Endothelial cell (in vitro differentiated cells): ENCODE measurements around the gene ESPNL. TPM values are rescaled to one million over a fixed set of nuclear protein-coding genes. Genes with fewer than 3 reads are reported as not detected.

Experiments used
- DNase-seq: peaks from one replicate; pipeline ENCODE4 v3.0.0; 2021; ENCODE audit warnings: low spot score
- H3K27ac Mint-ChIP-seq: one replicate; pipeline ENCODE4 v1.8.0; 2021; ENCODE audit warnings: mixed read lengths, inconsistent platforms; ENCODE audit not compliant: unreplicated experiment
- H3K27me3 Mint-ChIP-seq: one replicate; pipeline ENCODE4 v1.8.0; 2021; ENCODE audit warnings: mild to moderate bottlenecking, moderate library complexity, mixed read lengths, inconsistent platforms; ENCODE audit not compliant: unreplicated experiment
- H3K36me3 Mint-ChIP-seq: one replicate; pipeline ENCODE4 v1.8.0; 2021; ENCODE audit warnings: mild to moderate bottlenecking, low read depth, mixed read lengths, inconsistent platforms; ENCODE audit not compliant: unreplicated experiment
- H3K4me1 Mint-ChIP-seq: one replicate; pipeline ENCODE4 v1.8.0; 2021; ENCODE audit warnings: mild to moderate bottlenecking, mixed read lengths, inconsistent platforms; ENCODE audit not compliant: unreplicated experiment
- H3K4me3 Mint-ChIP-seq: one replicate; pipeline ENCODE4 v1.8.0; 2021; ENCODE audit warnings: mild to moderate bottlenecking, mixed read lengths, inconsistent platforms; ENCODE audit not compliant: unreplicated experiment
- H3K9me3 Mint-ChIP-seq: one replicate; pipeline ENCODE4 v1.8.0; 2021; ENCODE audit warnings: mixed read lengths, inconsistent platforms; ENCODE audit not compliant: unreplicated experiment
- CTCF ChIP-seq: fragments of 200-600 bp; sonication (generic); IDR thresholded peaks from one replicate; pipeline ENCODE4 v1.5.0; 2021; ENCODE audit warnings: antibody characterized with exemption; ENCODE audit not compliant: unreplicated experiment
- total RNA-seq: library from RNA; stranded (reverse); fragmentation: NEBNext Ultra II Directional; extraction: Animal tissue kit (Norgen Biotek cat#: 25700); gene quantifications from one replicate; pipeline ENCODE4 v1.2.1, GENCODE V29; 2021; ENCODE audit not compliant: unreplicated experiment

The ESPNL gene
- total RNA-seq, 1 donor from 2014 or later: 0.82 TPM

DNA sequence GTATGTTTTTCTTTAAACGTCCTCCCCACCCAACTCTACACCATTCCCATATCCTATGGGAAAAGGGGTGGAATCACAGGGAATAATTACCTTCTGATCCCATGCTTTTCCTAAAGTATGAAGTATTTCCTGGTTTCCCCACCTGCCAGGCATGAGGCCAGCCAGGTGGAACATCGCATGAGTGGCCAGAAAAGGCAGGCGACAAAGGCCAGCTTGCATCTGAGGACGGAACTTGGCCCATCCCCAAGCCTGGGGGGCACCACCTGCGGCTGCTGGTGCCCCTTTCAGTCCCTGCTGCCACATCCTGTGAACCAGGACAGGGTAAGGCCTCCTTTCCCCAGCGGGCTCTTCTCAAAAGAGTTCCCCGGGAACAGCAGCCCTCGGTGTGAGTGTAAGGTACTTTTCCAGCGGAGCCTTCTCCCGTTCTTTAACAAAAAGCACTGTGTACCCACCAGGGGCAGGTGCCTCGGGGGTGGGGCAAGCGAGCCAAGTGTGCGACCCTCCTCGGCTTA, 57.4 kb downstream of the ESPNL start:
- Mint-ChIP-seq H3K27ac (no peak overlapping the region), H3K36me3 (no peaks in the 10 kb centered on the region), H3K4me3 (no peak overlapping the region), H3K9me3 (no peaks in the 10 kb centered on the region), H3K27me3 (peaks cover 8% of the 10 kb centered on the region), H3K4me1 (no peaks in the 10 kb centered on the region)
- TF ChIP-seq CTCF: no peak
- no peak for DNase-seq

DNA sequence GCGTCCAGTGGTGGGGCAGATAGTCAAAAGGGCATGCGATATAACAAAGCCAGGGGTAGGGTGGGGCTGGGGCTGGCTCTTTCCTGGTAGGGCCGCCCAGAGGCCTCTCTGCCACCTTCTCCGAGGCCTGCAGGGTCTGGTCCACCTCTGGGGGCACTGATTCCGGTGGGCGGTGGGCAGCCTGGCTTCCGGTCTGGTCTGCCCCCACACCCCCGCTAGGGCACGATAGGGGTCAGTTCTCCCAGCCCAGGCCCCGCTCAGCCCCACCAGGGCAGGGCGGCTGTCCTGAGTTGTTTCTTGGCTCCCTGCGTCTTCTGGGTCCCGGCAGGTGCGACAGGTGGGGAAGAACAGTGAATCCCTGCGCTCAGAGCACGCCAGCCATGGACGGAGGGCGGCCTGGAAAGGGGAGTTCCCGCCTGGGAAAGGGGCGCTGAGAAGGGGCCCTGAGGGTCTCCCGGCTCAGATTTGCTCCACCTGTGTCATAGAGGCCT, 57.9 kb downstream of the ESPNL start:
- H3K36me3 Mint-ChIP-seq: no peaks in the 10 kb centered on the region
- H3K9me3 Mint-ChIP-seq: no peaks in the 10 kb centered on the region
- H3K27me3 Mint-ChIP-seq: peaks cover 8% of the 10 kb centered on the region
- no peak overlapping the region for H3K4me3 Mint-ChIP-seq
- DNase-seq: no peak
- TF ChIP-seq CTCF: no peak
- H3K27ac Mint-ChIP-seq: no peak overlapping the region
- H3K4me1 Mint-ChIP-seq: no peaks in the 10 kb centered on the region

GRCh38 chr2:238158509-238159070, 58.5 kb downstream of the ESPNL start, which contains the start of gene ERFE:
TSS of gene ERFE (plus strand) at chr2:238158970. CDS start at chr2:238159008, 38 bp downstream.
- no peaks in the 10 kb centered on the region for H3K36me3 Mint-ChIP-seq
- H3K4me3 Mint-ChIP-seq: peak within 1 kb of the TSS; percentile 77
- peak; percentile 76 for DNase-seq
- peaks cover 8% of the 10 kb centered on the region for H3K27me3 Mint-ChIP-seq
- no peak within 1 kb of the TSS for H3K27ac Mint-ChIP-seq
- no peaks in the 10 kb centered on the region for H3K4me1 Mint-ChIP-seq
- no peaks in the 10 kb centered on the region for H3K9me3 Mint-ChIP-seq
- TF ChIP-seq CTCF: peak; percentile 56

- H3K27ac Mint-ChIP-seq: no peak overlapping the region
- no peak for TF ChIP-seq CTCF
- DNase-seq: no peak
- H3K4me1 Mint-ChIP-seq: no peaks in the 10 kb centered on the region
- H3K4me3 Mint-ChIP-seq: peak overlapping the region; percentile 77
- H3K9me3 Mint-ChIP-seq: no peaks in the 10 kb centered on the region
- no peaks in the 10 kb centered on the region for H3K36me3 Mint-ChIP-seq
- H3K27me3 Mint-ChIP-seq: peaks cover 5% of the 10 kb centered on the region
Measured at GRCh38 chr2:238159071-238159539, 59.0 kb downstream of the ESPNL start.

DNA sequence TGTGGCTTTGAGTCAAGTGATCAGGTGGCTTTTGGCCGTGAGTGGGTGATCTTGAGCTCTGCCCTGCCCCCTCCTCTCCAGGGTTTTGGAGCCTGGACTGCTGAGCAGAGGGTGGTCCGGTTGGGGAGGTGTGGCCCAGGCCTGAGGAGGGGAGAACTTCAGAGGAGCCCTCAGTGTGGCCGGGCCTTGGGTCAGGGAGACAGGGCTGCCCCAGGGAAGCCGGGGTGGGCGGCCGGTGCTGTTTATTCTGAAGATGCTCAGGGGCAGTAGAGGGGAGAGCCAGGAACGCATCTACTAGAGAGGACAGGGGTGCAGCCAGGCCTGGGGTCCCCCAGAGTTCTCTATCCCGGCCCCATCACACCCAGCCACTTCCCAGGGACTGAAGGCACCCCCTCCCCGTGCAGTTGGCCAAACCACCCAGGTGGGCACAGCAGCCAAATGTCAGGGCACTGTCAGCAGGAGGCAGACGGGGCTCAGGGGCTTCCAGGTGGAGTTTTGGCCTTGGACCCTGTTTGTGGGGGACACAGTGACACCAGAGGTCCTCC, 59.6 kb downstream of the ESPNL start:
- H3K4me1 Mint-ChIP-seq: no peaks in the 10 kb centered on the region
- no peaks in the 10 kb centered on the region for H3K36me3 Mint-ChIP-seq
- no peak overlapping the region for H3K4me3 Mint-ChIP-seq
- no peaks in the 10 kb centered on the region for H3K9me3 Mint-ChIP-seq
- no peak for TF ChIP-seq CTCF
- peaks cover 8% of the 10 kb centered on the region for H3K27me3 Mint-ChIP-seq
- no peak for DNase-seq
- no peak overlapping the region for H3K27ac Mint-ChIP-seq
